Activated CD8-positive, alpha-beta T cell treated with anti-CD3 and anti-CD28 coated beads for 36 hours (primary cell): ENCODE results near the gene SEMA4D. TPM values are rescaled to one million over a fixed set of nuclear protein-coding genes. Genes with fewer than 3 reads are reported as not detected.

Experiments used
- ATAC-seq: fragments of 200-7000 bp; cut with Tn5 transposase; one replicate; pipeline ENCODE4 v1.10.0; 2021; ENCODE audit warnings: mild to moderate bottlenecking, moderate library complexity
- CTCF ChIA-PET: fragments of 350-600 bp; sonication (Branson Sonifier 250); formaldehyde crosslinking; loops from one replicate; lab custom pipeline; 2021; ENCODE audit warnings: antibody characterized with exemption; lab: Charles Lee
- POLR2A ChIA-PET: fragments of 350-600 bp; sonication (Branson Sonifier 250); formaldehyde crosslinking; loops from one replicate; lab custom pipeline; 2021; ENCODE audit warnings: antibody characterized with exemption; lab: Charles Lee
- DNase-seq: peaks from one replicate; pipeline ENCODE4 v3.0.0-alpha.2; 2020
- H3K27ac Mint-ChIP-seq: one replicate; pipeline ENCODE4 v1.8.0; 2021; ENCODE audit warnings: mild to moderate bottlenecking, mixed read lengths
- H3K27me3 Mint-ChIP-seq: one replicate; pipeline ENCODE4 v1.8.0; 2021; ENCODE audit warnings: mixed read lengths
- H3K36me3 Mint-ChIP-seq: one replicate; pipeline ENCODE4 v1.8.0; 2021; ENCODE audit warnings: low read depth, mixed read lengths
- H3K4me1 Mint-ChIP-seq: one replicate; pipeline ENCODE4 v1.8.0; 2021; ENCODE audit warnings: low read depth, mixed read lengths
- H3K4me3 Mint-ChIP-seq: one replicate; pipeline ENCODE4 v1.8.0; 2021; ENCODE audit warnings: mild to moderate bottlenecking, moderate library complexity, mixed read lengths
- H3K9me3 Mint-ChIP-seq: one replicate; pipeline ENCODE4 v1.8.0; 2021; ENCODE audit warnings: mixed read lengths
- intact Hi-C: fragments of 100-400 bp; cut with micrococcal nuclease; formaldehyde crosslinking; loops from one replicate; pipeline ENCODE4 v1.10.0; 2022
- total RNA-seq, 2 experiments: library from RNA; stranded (reverse); gene quantifications; one replicate each; pipeline ENCODE4 v1.2.3, GENCODE V29; 2021
- TF ChIP-seq, protein P1 (sequence below): fragments of 200-600 bp; IDR thresholded peaks from one replicate; pipeline ENCODE4 v1.8.0; 2022; ENCODE audit warnings: antibody characterized with exemption, mild to moderate bottlenecking

SEMA4D gene
- total RNA-seq, 2 experiments from 2014 or later = 290 to 317 TPM

DNA sequence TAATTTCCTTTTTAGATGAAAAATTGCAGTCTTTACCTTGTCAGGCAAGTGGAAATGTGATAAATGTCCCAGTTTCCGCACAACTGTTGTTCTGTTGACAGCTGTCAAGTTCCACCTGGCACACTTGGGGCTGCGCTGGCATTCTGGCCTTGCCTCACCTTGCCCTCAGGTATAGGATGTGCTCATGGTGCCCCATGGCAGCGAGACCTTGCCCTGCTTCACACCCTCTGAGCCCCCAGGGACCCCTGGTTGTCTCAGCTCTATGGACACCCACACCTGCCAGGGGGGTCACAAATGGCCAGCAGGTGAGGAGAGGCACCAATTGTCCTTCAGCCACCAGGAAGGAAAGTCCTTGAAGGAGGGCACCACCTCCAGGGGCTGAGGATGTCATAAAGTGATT is 37.5 kb upstream of the SEMA4D start:
- Mint-ChIP-seq H3K4me3 (peak overlapping the region; percentile 47), H3K4me1 (peaks cover 92% of the 10 kb centered on the region), H3K9me3 (peaks cover 4% of the 10 kb centered on the region), H3K27me3 (no peaks in the 10 kb centered on the region), H3K36me3 (peaks cover 3% of the 10 kb centered on the region), H3K27ac (peak overlapping the region; percentile 96)
- POLR2A ChIA-PET = interaction anchor here (0.7 to 2.4 kb wide), 6 partner anchors 9 to 137 kb away, joined by 3 to 10 read pairs (median 4); no protein-coding TSS in a partner anchor
- DNase-seq (no peak), ATAC-seq (no peak)
- TF ChIP-seq, protein P1, sequence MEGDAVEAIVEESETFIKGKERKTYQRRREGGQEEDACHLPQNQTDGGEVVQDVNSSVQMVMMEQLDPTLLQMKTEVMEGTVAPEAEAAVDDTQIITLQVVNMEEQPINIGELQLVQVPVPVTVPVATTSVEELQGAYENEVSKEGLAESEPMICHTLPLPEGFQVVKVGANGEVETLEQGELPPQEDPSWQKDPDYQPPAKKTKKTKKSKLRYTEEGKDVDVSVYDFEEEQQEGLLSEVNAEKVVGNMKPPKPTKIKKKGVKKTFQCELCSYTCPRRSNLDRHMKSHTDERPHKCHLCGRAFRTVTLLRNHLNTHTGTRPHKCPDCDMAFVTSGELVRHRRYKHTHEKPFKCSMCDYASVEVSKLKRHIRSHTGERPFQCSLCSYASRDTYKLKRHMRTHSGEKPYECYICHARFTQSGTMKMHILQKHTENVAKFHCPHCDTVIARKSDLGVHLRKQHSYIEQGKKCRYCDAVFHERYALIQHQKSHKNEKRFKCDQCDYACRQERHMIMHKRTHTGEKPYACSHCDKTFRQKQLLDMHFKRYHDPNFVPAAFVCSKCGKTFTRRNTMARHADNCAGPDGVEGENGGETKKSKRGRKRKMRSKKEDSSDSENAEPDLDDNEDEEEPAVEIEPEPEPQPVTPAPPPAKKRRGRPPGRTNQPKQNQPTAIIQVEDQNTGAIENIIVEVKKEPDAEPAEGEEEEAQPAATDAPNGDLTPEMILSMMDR = no peak
- intact Hi-C loops = loop anchor here (5.0 to 10.0 kb wide), 2 partner anchors 48 to 221 kb away; partner anchors contain the start of genes CKS2 and SECISBP2
- CTCF ChIA-PET = interaction anchor here (1.2 to 7.8 kb wide), 7 partner anchors 8 to 125 kb away, joined by 4 to 95 read pairs (median 5); no protein-coding TSS in a partner anchor

- no peak for ATAC-seq
- TF ChIP-seq, protein P1 = no peak
- no peak for DNase-seq
- Mint-ChIP-seq H3K27me3 (no peaks in the 10 kb centered on the region), H3K27ac (peak overlapping the region; percentile 96), H3K4me1 (peaks cover 95% of the 10 kb centered on the region), H3K36me3 (peaks cover 3% of the 10 kb centered on the region), H3K4me3 (peak overlapping the region; percentile 3), H3K9me3 (peaks cover 4% of the 10 kb centered on the region)
- CTCF ChIA-PET = interaction anchor here (0.6 to 7.8 kb wide), 8 partner anchors 9 to 116 kb away, joined by 3 to 95 read pairs (median 5); no protein-coding TSS in a partner anchor
- intact Hi-C loops = loop anchor here (5.0 to 10.0 kb wide), 2 partner anchors 47 to 220 kb away; partner anchors contain the start of genes CKS2 and SECISBP2
- POLR2A ChIA-PET = interaction anchor here (0.6 to 4.4 kb wide), 16 partner anchors 8 to 215 kb away, joined by 3 to 24 read pairs (median 3); no protein-coding TSS in a partner anchor
Measured at GRCh38 chr9:89534515-89535287, 36.8 kb upstream of the SEMA4D start.

DNA sequence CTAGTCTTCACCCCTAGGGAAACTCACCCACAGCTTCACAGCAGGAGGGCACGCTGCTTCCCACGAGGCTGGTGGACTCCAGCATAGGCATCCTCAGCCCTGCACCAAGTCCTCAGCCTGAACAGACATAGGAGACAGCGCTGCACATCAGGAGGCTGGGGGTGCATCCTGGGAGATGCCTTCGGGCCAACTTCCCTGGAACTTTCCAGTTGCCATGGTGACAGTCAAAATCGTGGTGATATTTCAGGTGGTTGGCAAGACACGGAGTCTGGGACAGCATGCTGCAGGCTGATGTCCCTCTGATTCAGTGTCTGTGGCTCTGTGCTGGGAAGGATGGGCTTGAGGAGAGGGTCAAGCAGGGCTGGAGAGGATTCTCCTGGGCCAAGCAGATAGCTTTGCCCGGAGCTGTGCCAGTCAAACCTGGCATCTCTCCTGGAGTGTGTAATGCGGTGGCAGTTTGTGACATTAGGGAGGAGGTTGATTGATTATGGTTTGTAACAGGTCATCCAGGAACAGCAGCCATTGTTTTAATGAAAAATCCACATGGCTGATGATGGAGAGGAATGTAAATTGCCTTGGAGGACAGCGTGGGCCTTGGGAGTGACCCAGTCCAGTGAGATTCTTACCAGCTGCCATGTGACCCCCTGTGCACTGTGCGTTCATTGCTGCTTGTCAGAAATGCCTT is 35.6 kb upstream of the SEMA4D start:
- peaks cover 4% of the 10 kb centered on the region for H3K9me3 Mint-ChIP-seq
- peaks cover 95% of the 10 kb centered on the region for H3K4me1 Mint-ChIP-seq
- no peak for ATAC-seq
- peaks cover 3% of the 10 kb centered on the region for H3K36me3 Mint-ChIP-seq
- DNase-seq = no peak
- ChIA-PET CTCF (interaction anchor here (1.2 to 7.8 kb wide), 6 partner anchors 8 to 115 kb away, joined by 3 to 95 read pairs (median 5); no protein-coding TSS in a partner anchor), POLR2A (interaction anchor here (0.6 to 4.4 kb wide), 12 partner anchors 8 to 91 kb away, joined by 3 to 24 read pairs (median 4); no protein-coding TSS in a partner anchor)
- intact Hi-C loops = loop anchor here (10.0 kb wide), 1 partner anchor 219 kb away; the partner anchor contains the start of genes CKS2 and SECISBP2
- no peaks in the 10 kb centered on the region for H3K27me3 Mint-ChIP-seq
- H3K4me3 Mint-ChIP-seq = no peak overlapping the region
- H3K27ac Mint-ChIP-seq = peak overlapping the region; percentile 81
- TF ChIP-seq, protein P1 = no peak

DNA sequence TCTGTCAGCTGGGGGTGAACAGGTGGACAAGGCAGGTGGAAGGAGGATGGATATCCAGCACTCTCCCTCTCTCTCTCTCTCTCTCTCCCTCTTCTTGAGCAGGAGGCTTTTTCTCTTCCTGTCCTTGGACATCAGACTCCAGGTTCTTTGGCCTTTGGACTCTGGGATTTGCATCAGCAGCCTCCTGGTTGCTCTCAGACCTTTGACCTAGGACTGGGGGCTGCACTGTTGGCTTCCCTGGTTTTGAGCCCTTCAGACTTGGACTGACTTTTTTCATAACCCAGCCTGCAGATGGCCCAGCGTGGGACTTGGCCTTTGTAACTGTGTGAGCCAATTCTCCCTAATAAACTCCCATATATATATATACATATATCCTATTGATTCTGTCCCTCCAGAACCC is 35.0 kb upstream of the SEMA4D start:
- Mint-ChIP-seq H3K4me1 (peaks cover 95% of the 10 kb centered on the region), H3K9me3 (peaks cover 10% of the 10 kb centered on the region), H3K4me3 (no peak overlapping the region), H3K27ac (peak overlapping the region; percentile 81), H3K27me3 (no peaks in the 10 kb centered on the region), H3K36me3 (peaks cover 3% of the 10 kb centered on the region)
- TF ChIP-seq, protein P1 = no peak
- ChIA-PET CTCF (no interaction called here), POLR2A (interaction anchor here (0.6 to 4.4 kb wide), 5 partner anchors 10 to 90 kb away, joined by 3 to 24 read pairs (median 4); no protein-coding TSS in a partner anchor)
- intact Hi-C loops = loop anchor here (10.0 kb wide), 1 partner anchor 218 kb away; the partner anchor contains the start of genes CKS2 and SECISBP2
- DNase-seq (no peak), ATAC-seq (no peak)
